Colonic mucosa (tissue), 4 donors: ENCODE data around the gene SLC51B. TPM values are rescaled to one million over a fixed set of nuclear protein-coding genes. Genes with fewer than 3 reads are reported as not detected.
A peak's percentile ranks its signal among the peaks of the same experiment; 100 is the strongest.

Source experiments
- DNase-seq: peaks from one replicate; pipeline ENCODE4 v3.0.0-alpha.2; 2020
- H3K27ac ChIP-seq: fragments of 200-600 bp; one replicate; pipeline ENCODE4 v1.8.0; 2021
- H3K27me3 ChIP-seq: fragments of 200-600 bp; one replicate; pipeline ENCODE4 v1.8.0; 2021
- H3K36me3 ChIP-seq: fragments of 200-600 bp; one replicate; pipeline ENCODE4 v1.8.0; 2021
- H3K4me1 ChIP-seq: fragments of 200-600 bp; one replicate; pipeline ENCODE4 v1.8.0; 2021; ENCODE audit warnings: mild to moderate bottlenecking
- H3K4me3 ChIP-seq: fragments of 200-600 bp; one replicate; pipeline ENCODE4 v1.8.0; 2021
- H3K9ac ChIP-seq, 2 donors: one replicate each; pipeline ENCODE4 v1.7.0; 2013; ENCODE audit warnings: control low read depth in 2 of 2, low read depth in 2 of 2, low read length in 2 of 2
- H3K9me3 ChIP-seq: fragments of 200-600 bp; one replicate; pipeline ENCODE4 v1.8.0; 2021
- intact Hi-C: fragments of 100-400 bp; cut with DNase I; formaldehyde crosslinking; loops from one replicate; pipeline ENCODE4 v1.14.1; 2022
- total RNA-seq, 2 donors: library from RNA; stranded (reverse); fragmentation: NEBNext Ultra II Directional in 1 of 2; extraction: Animal tissue kit (Norgen Biotek cat#: 25700) in 1 of 2; gene quantifications; one replicate each; pipeline ENCODE4 v1.2.1, GENCODE V29; 2021
- TF ChIP-seq, protein P1 (sequence below): fragments of 200-600 bp; IDR thresholded peaks from one replicate; pipeline ENCODE4 v1.8.0; 2022; ENCODE audit warnings: antibody characterized with exemption, mild to moderate bottlenecking
- donor health status: healthy.
- donor health status: DM: no; HTN: no; CAD: no.
- donor health status: DM: no; HTN: no; CAD: no.

SLC51B gene
- total RNA-seq, 2 donors from 2014 or later, result 73.1 to 102 TPM

DNA sequence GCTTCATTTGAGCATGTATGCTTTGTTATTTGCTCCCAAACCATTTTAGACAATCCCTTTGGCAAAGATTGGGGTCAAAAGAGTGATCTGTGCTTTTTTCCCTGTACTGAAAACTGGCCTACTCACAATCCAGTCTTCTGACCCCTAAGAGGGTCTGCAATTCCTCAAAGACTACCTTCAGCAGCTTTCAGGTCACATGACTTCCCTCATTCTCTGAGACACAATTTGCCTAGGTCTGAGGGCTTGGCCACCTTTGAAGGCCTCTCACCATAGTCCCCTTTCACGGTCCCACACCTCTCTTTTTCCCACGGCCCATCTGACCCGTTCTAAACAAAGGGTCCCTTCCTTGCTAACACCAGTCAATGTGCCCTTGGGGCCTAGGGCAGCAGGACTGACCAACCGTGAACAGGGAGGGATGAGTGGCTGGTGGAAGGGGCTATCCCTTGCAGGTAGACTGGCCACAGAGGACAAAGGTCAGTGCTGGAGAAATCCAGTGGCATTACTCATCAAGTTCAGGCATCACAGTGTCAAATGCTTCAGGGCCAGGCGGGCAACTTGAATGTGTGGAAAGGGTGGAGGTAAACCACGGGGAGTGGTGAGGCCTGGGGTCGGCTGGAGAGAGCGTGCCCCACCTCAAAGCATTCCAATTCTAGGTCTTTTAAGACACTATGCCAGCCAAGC lies 11.8 kb downstream of the SLC51B start:
- TF ChIP-seq, protein P1, sequence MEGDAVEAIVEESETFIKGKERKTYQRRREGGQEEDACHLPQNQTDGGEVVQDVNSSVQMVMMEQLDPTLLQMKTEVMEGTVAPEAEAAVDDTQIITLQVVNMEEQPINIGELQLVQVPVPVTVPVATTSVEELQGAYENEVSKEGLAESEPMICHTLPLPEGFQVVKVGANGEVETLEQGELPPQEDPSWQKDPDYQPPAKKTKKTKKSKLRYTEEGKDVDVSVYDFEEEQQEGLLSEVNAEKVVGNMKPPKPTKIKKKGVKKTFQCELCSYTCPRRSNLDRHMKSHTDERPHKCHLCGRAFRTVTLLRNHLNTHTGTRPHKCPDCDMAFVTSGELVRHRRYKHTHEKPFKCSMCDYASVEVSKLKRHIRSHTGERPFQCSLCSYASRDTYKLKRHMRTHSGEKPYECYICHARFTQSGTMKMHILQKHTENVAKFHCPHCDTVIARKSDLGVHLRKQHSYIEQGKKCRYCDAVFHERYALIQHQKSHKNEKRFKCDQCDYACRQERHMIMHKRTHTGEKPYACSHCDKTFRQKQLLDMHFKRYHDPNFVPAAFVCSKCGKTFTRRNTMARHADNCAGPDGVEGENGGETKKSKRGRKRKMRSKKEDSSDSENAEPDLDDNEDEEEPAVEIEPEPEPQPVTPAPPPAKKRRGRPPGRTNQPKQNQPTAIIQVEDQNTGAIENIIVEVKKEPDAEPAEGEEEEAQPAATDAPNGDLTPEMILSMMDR, result no peak
- H3K27me3 ChIP-seq, result no peaks in the 10 kb centered on the region
- intact Hi-C loops, result loop anchor here (10.0 kb wide), 1 partner anchor 128 kb away; the partner anchor contains the start of gene CLPX
- no peaks in the 10 kb centered on the region for H3K36me3 ChIP-seq
- no peak overlapping the region for H3K4me3 ChIP-seq
- H3K9me3 ChIP-seq, result no peaks in the 10 kb centered on the region
- H3K9ac ChIP-seq, result no peak overlapping the region
- peaks cover 11% of the 10 kb centered on the region for H3K4me1 ChIP-seq
- DNase-seq, result peak; percentile 70
- H3K27ac ChIP-seq, result no peak overlapping the region

DNA sequence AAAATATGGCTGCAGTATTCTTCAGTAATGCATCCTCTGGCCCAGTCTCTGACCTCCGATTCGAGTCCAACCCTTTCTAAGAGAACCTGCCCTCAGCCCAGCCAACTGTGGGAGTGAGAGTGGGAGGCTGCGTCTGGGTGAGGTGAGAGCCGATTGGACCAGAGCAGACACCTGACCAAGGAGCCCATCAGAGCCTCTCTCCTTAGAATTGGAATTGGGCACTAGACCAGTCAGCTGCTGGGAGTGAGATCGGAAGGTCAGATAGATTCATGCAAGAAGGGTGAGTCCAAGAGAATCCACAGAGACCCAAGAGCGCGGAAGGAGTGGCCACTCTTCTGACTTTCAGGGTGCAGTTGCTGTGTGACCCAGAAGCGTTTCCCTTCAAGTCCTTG lies 12.4 kb downstream of the SLC51B start:
- Histone ChIP-seq H3K36me3 (no peaks in the 10 kb centered on the region), H3K9me3 (no peaks in the 10 kb centered on the region), H3K4me1 (peaks cover 11% of the 10 kb centered on the region), H3K4me3 (no peak overlapping the region), H3K27ac (no peak overlapping the region), H3K27me3 (no peaks in the 10 kb centered on the region), H3K9ac (no peak overlapping the region)
- TF ChIP-seq, protein P1, result no peak
- DNase-seq, result no peak
- intact Hi-C loops, result loop anchor here (10.0 kb wide), 1 partner anchor 127 kb away; the partner anchor contains the start of gene CLPX

- Histone ChIP-seq H3K4me1 (peaks cover 11% of the 10 kb centered on the region), H3K9ac (no peak overlapping the region), H3K4me3 (no peak overlapping the region), H3K27me3 (no peaks in the 10 kb centered on the region), H3K27ac (no peak overlapping the region), H3K36me3 (no peaks in the 10 kb centered on the region), H3K9me3 (no peaks in the 10 kb centered on the region)
- TF ChIP-seq, protein P1, result no peak
- intact Hi-C loops, result loop anchor here (10.0 kb wide), 1 partner anchor 126 kb away; the partner anchor contains the start of gene CLPX
- DNase-seq, result no peak
Observed at GRCh38 chr15:65058394-65059368, 13.5 kb downstream of the SLC51B start.

DNA sequence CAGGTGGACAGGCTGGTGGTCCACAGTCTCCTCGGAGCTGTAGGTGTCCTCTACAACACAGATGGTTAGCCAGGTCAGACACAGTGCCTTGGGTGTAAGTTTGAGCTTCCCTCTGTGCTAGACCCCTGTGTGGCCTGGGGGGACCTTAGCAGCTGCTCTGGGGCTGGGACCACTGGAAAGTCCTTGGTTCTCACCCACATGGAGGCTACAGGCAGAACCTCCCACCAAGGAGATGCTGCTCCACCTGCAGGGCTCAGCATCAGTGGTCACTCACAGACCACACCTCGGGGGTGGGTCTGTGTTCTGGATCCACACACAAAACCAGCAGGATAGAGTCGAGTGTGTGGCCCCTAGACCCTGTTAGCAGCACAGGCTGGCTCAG lies 14.2 kb downstream of the SLC51B start:
- Histone ChIP-seq H3K36me3 (no peaks in the 10 kb centered on the region), H3K9me3 (no peaks in the 10 kb centered on the region), H3K4me3 (no peak overlapping the region), H3K4me1 (peaks cover 9% of the 10 kb centered on the region), H3K9ac (no peak overlapping the region), H3K27me3 (no peaks in the 10 kb centered on the region), H3K27ac (no peak overlapping the region)
- TF ChIP-seq, protein P1, result no peak
- intact Hi-C loops, result loop anchor here (10.0 kb wide), 1 partner anchor 125 kb away; the partner anchor contains the start of gene CLPX
- no peak for DNase-seq

DNA sequence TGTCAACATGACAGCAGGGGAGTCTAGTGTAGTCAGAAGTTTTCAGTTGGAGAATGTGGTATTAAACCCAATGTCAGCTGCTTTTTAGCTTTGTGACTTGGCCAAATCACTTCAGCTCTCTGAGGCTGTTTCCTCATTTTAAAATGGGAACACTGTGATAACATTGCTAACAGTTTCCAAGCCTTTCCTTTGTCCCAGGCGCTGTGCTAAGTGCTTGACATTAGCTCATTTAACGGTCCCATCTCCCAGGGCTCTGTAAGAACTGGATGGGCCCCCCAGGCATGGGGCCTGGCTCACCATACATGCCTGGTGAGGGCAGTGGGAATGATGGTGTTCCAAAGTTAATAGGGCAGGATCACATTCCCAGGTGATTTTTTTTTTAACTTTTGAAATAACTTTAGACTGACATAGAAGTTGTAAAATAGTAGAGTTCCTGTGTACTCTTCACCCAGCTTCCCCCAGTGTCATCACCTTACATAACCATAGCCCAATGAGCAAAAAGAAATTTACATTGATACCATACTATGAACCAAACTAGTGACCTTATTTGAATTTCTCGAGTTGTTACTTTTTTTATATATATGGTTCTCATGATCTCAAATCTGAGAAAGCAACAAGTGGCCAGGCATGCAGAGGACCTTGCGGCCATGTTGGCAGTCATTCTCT lies 14.9 kb downstream of the SLC51B start:
- peaks cover 2% of the 10 kb centered on the region for H3K4me1 ChIP-seq
- no peaks in the 10 kb centered on the region for H3K36me3 ChIP-seq
- no peaks in the 10 kb centered on the region for H3K9me3 ChIP-seq
- TF ChIP-seq, protein P1, result no peak
- H3K27me3 ChIP-seq, result no peaks in the 10 kb centered on the region
- no peak for DNase-seq
- no peak overlapping the region for H3K27ac ChIP-seq
- intact Hi-C loops, result loop anchor here (10.0 kb wide), 1 partner anchor 125 kb away; the partner anchor contains the start of gene CLPX
- no peak overlapping the region for H3K9ac ChIP-seq
- H3K4me3 ChIP-seq, result no peak overlapping the region
